ENCODE data around the gene LRRFIP2.

The LRRFIP2 gene

DNA sequence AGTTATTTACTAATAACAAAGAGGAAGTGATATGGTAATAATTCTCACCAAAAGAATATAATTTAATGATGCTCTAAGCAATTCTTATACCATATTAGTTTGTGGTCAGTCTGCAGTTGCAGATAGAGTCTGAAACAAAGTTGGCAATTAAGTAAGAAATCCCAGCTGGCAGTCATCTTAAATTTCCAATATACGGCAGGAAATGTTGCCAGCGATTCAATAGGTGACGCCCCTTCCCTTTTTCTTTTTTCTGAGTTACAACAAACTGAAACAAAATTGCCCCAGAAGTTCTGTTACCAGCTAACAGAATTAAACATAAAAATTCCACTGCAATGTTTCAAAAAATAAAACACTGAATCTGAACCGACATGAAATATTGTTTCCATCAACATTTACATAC is 26.7 kb downstream of the LRRFIP2 start:
- TF ChIP-seq, protein P1, sequence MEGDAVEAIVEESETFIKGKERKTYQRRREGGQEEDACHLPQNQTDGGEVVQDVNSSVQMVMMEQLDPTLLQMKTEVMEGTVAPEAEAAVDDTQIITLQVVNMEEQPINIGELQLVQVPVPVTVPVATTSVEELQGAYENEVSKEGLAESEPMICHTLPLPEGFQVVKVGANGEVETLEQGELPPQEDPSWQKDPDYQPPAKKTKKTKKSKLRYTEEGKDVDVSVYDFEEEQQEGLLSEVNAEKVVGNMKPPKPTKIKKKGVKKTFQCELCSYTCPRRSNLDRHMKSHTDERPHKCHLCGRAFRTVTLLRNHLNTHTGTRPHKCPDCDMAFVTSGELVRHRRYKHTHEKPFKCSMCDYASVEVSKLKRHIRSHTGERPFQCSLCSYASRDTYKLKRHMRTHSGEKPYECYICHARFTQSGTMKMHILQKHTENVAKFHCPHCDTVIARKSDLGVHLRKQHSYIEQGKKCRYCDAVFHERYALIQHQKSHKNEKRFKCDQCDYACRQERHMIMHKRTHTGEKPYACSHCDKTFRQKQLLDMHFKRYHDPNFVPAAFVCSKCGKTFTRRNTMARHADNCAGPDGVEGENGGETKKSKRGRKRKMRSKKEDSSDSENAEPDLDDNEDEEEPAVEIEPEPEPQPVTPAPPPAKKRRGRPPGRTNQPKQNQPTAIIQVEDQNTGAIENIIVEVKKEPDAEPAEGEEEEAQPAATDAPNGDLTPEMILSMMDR (IDR thresholded peaks at IDR 0.05): no peak

DNA sequence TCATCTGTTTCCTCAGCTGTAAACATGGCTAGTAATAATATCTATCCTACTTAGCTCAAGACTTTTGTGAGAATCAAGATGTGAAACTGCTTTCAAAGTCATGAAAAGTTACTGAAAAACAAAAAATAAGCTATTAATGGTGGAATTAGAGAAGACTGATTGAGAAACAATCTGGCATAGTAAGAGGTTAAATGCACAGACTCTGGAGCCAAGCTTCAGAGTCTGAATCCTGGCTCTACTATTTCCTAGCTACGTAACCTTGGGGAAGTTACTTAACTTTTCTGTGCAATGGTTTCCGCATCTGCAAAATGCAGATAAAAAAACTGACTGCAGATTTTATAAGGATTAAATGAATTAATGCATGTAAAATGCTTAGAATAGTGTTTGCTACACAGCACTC is 28.8 kb downstream of the LRRFIP2 start:
- TF ChIP-seq, protein P1 (IDR thresholded peaks at IDR 0.05): no peak

DNA sequence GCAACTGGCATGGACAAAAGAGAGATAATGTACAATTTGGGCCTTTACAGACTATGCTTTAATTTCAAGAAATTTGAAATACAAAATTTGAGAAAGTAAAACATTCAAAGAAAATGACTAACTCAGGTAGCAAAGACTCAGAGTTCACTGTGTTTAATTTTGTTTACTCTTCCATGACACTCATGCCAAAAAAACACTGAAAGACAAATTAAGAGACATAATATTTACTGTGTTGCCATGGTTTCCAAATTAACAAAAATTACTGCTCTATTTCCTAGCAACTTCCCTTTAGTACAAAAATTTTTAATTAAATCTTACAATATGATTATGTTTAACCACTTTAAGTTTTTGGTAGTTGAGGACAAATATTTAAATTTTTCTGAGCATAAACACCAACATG is 29.6 kb downstream of the LRRFIP2 start:
- TF ChIP-seq, protein P1 (IDR thresholded peaks at IDR 0.05): no peak

DNA sequence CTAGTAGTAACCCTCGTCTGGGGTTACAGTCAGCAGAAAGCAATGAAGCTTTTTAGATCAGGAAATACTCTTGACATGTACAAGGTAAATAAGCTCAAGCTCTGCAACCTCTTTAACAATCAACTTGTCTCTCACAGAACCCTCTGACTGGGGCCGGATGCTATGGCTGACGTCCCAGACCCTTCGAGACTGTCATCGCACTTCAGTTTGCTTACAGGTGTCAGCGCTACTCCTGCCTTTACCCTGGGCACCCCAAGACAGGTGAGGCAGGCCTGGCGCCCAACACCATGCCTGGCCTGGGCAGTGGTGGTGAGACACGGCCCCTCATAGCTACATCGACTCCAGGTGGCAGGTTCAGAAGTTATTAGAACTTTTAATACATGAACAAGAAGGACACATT is 30.6 kb downstream of the LRRFIP2 start:
- TF ChIP-seq, protein P1 (IDR thresholded peaks at IDR 0.05): no peak

DNA sequence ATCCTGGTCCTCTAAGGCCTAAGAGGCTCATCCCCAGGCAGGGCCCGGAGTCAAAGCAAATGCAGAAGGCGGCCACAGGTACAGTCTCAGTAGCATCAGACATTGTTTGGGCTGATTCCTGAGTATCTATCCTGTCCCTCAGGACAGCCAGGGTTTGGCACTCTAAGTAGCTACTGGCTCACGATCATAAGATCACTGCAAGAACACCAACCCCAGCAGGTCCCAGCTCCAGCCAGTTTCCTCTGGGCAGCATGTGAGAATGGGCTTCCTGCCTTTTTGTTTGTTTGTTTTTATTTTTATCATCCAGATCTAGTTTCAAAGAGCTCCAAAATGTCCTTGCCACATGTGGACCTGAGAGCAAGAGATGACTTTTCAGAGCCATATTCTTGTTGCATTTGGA is 32.7 kb downstream of the LRRFIP2 start:
- TF ChIP-seq, protein P1 (IDR thresholded peaks at IDR 0.05): no peak

DNA sequence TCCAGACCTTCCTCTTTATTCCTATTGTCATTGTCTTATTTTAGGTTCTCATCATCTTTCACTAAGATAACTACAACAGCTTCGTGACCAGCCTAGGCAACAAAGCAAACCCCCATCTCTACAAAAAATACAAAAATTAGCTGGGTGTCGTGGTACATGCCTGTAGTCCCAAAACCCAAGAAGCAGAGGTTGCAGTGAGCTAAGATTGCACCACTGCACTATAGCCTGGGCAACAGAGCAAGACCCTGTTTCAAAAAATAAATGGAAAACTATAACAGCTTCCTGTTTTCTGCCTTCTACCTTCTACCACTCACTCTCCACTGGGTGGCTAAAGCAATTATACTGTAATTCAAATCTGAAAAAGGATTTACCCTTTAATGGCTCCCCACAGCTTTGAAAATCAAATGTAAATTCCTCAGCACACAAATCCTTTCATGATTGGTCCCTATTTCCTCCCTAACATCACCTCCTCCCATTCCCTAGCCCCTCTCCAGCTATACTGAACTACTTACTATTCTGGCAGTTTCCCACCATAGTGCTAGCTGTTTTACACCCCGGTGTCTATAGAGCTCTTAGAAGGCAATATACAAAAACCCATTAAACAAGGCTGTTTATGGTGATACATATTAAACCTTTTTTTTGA is 33.4 kb downstream of the LRRFIP2 start:
- TF ChIP-seq, protein P1 (IDR thresholded peaks at IDR 0.05): no peak

DNA sequence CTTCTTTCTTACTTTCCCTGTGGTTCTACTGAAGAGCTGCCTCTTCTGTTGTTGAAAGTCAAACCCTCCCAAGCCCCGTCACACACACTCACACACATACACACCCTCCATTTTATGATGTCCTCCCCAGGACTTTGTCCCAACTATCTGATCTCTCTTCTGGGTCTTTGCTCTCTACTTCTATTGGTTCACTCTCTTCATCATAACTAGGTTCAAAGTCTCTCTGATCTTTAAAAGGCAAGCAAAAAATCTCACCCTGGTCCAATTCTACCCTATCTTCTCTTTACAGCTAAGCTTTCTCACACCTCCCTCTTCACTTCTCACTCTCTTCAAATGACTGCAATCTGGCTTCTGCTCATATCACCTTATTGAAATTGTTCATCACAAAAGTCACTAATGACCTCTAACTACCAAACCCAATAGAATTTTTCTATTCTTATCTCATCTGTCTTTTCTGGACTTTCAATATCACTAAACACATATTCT is 34.8 kb downstream of the LRRFIP2 start:
- TF ChIP-seq, protein P1 (IDR thresholded peaks at IDR 0.05): no peak

DNA sequence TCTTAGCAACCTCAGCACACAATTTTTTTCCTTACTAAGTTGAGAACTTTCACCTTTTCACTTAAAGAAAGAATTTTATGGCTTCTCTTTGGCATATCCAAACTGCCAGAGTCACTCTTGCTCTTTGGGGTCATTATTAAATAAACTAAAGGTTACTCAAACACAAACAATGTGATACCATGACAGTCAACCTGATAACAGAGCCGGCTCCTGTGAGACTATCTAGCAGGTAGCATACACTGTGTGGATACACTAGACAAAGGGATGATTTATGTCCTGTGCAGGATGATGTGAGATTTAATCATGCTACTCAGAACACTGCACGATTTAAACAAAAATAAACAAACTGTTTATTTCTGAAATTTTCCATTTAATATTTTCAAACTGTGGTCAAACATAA is 35.6 kb downstream of the LRRFIP2 start:
- TF ChIP-seq, protein P1 (IDR thresholded peaks at IDR 0.05): no peak

All from LNCAP (cell line).